HPDE6-E6E7 (cell line): Measurements from ENCODE around the gene MID1.

Experiments used
- DNase-seq: peaks from one replicate; pipeline ENCODE4 v3.0.0; 2011; ENCODE audit warnings: missing footprints; ENCODE audit errors: extremely low spot score

The MID1 gene, protein sequence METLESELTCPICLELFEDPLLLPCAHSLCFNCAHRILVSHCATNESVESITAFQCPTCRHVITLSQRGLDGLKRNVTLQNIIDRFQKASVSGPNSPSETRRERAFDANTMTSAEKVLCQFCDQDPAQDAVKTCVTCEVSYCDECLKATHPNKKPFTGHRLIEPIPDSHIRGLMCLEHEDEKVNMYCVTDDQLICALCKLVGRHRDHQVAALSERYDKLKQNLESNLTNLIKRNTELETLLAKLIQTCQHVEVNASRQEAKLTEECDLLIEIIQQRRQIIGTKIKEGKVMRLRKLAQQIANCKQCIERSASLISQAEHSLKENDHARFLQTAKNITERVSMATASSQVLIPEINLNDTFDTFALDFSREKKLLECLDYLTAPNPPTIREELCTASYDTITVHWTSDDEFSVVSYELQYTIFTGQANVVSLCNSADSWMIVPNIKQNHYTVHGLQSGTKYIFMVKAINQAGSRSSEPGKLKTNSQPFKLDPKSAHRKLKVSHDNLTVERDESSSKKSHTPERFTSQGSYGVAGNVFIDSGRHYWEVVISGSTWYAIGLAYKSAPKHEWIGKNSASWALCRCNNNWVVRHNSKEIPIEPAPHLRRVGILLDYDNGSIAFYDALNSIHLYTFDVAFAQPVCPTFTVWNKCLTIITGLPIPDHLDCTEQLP

GRCh38 chrX:10620121-10620699 is at the start of gene MID1:
Gene MID1, minus strand, starts transcription at chrX:10620585. Its CDS starts 53,038 bp downstream, at chrX:10567547.
- peak; percentile 25 for DNase-seq

DNA sequence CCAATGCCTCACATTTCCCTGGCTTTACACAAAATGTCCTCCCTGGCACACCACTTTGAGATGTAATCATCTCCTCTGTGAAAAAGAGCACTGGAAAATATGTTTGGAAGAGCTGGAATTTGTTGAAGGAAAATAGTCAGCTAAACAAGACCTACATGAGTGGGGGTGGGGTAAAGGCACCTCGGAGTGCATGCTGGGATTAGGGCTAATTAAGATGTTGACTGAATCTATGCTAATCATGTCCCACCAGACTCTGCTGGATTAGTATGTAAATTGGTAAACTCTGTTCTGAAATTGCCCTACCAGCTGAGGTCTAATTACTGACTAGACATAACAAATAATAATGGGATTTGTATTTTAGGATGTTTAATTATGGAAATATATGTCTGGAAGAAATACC is 46.8 kb upstream of the MID1 start:
- DNase-seq = no peak

DNA sequence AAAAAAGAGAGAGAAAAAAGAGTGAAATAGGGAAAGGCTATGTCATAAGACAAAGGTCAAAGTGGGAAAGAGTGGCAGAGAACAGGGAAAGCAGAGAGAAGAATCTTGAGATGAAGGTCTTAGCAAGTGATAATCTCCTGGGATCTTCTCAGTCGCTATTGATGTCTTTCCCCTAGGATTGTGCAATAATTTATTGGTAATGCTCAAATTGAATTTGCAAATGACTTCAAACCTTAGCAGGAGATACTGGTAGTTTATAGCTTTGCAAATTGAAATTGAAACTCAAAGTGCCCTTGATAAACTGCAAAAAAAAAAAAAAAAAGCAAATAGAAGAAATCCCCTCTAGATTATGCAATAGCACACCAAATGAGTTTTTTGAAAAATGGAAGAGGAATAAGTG is 45.7 kb upstream of the MID1 start:
- DNase-seq = no peak

GRCh38 chrX:10665681-10666080 is 45.3 kb upstream of the MID1 start:
- DNase-seq = no peak

GRCh38 chrX:10660171-10660570 is 39.8 kb upstream of the MID1 start:
- DNase-seq = no peak

DNA sequence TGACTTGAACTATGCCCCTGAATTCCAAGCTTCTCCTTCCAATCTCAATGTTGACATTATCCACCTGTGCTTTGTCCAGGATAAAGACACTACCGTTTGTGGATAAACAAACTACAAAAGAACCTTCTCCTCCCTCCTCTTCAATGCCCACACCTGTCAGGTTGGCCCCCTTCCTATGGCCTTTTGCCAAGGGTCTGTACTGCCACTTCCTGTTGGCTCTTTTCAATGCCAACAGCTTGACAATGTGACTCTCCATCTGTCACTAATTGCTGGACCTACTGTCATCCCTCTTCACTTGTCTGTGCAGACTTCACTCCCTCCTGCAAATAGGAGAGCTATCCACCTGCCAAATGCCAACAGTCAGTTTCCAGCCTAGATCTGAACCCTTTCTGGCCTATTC is 35.8 kb upstream of the MID1 start:
- no peak for DNase-seq

- no peak for DNase-seq
Observed at GRCh38 chrX:10654960-10655359, 34.6 kb upstream of the MID1 start.

DNA sequence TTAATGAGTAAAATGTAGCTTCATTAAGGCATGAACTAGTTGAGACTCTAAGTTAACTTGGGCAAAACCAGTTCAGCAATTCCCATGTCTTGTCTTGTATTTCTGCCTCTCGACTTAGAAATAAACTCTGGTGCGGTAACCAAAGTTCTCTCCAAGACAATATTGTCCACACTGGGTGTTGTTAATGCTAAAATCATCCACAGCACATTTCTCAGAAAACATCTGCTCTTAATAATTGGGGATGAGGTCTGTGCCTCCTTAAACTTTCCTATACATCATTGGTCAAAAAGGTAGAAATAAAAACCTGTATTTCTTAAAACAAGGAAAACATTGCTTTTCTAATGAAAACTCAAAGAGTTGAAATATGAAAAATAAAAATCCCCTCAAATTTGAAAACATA is 32.9 kb upstream of the MID1 start:
- no peak for DNase-seq

DNA sequence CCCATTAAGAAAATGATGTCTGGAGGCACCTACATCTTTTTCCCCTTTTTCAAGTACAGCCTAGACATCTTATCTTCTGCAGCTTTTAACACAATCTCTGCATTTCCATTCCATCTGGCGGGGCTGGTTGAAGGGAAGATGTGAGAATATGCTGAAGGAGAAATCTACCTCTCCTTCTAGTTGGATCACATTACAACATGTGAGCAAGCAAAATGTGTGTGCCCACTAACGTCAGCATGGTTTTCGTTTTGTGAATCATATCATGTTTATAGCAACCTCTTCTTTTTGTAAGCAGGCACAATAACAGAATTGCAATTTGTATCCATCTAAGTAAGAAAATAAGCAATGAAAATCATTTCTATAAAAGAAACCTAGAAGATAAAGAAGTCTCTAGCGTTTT is 28.9 kb upstream of the MID1 start:
- no peak for DNase-seq

DNA sequence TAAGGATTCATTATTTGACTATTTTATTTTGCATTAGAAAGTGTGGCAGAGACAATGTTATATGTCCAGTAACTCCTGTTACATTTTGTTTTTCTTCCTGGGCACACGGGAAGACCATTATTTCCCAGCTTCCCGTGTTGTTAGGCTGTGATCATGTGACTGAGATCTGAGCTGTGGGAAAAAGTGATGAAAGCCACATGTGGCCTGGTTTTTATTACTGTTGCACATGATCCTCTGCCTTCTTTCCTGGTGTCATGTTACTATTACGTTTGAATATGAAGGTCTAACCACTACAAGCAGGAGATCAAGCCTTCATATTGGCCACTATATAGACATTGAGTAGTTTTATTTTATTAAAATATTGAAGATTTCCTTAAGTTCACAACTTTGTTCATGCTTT is 28.2 kb upstream of the MID1 start:
- no peak for DNase-seq

DNA sequence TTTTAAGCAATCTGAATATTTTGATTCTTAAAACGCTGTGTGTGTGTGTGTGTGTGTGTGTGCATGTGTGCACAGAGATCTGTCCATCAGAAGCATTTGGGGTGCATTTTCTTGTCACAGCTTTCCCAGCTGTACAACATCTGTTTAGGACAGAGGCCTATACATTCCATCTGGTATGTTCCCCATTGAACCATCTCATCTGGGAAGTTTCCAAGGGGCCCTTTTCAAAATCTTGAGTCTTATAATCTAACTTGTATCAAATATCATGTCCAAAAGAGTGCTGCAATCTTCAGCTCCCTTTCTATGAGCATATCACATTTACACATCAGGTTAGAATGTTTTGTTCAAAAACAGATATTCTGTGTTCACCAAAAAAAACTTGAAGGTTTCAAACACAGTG is 16.5 kb upstream of the MID1 start:
- DNase-seq = no peak

- peak; percentile 29 for DNase-seq
Observed at GRCh38 chrX:10636337-10636736, 16.0 kb upstream of the MID1 start.

GRCh38 chrX:10634392-10635161 is 14.2 kb upstream of the MID1 start:
- peak; percentile 59 for DNase-seq

- peak; percentile 45 for DNase-seq
Observed at GRCh38 chrX:10633722-10634121, 13.3 kb upstream of the MID1 start.

- DNase-seq = no peak
Observed at GRCh38 chrX:10631416-10632145, 11.2 kb upstream of the MID1 start.

- DNase-seq = no peak
Observed at GRCh38 chrX:10630320-10630719, 9.9 kb upstream of the MID1 start.

- no peak for DNase-seq
Observed at GRCh38 chrX:10629905-10630304, 9.5 kb upstream of the MID1 start.

DNA sequence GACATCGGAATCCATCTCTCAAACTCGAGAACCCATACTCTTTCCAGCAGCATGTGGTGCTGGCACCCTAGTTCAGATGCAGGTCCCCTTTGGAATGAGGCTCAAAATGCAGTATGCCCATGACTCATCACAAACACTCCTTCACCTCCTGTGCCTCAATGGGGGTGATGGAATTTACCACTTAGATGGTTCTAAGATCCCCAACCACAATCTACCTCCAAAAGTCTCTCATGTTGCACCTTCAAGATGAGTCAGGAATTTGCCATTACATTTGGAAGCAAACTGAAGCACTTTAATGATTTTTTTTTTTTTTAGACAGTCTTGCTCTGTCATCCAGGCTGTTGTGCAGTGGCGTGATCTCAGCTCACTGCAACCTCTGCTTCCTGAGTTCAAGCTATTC is 8.5 kb upstream of the MID1 start:
- no peak for DNase-seq

- no peak for DNase-seq
Observed at GRCh38 chrX:10622197-10622596, 1.8 kb upstream of the MID1 start.

DNA sequence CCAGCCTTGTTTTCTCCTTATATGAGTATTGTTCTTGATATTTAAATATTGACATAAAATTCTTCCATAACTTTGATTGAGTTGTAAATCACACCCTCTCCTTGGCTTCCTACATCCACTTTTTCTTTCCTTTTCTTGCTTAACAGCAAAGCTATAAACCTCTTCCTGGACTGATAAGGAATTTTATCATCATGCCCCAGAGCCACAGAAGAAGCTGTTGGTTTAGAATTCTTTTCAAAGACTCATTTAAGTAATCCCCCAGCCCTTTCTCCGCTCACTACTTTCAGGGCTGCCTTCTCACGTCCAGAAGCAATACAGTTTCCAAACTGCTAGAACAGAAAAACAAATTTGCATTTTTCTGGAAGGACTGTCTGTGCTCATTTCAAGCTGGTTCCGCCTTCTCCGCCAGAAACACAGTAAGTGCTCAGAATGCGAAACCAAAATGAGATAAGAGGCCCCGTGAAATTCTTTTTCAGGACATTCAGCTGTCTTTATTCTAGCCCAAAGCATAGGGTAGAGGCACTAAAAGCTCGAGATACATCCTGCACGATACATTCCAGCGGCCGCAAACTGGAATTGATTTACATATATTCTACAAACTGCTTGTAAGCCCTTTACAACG is 849 bp downstream of the MID1 start:
- DNase-seq = no peak

GRCh38 chrX:10618961-10619360 is 1.4 kb downstream of the MID1 start:
- DNase-seq = no peak
